ENCODE results near the gene CLGN. TPM values are rescaled to one million over a fixed set of nuclear protein-coding genes. Genes with fewer than 3 reads are reported as not detected.
"Not testable (repeated sequence)": the region's sequence is repeated elsewhere in the genome, so short reads cannot be mapped to it uniquely, and the experiment has no call there.

The CLGN gene, protein sequence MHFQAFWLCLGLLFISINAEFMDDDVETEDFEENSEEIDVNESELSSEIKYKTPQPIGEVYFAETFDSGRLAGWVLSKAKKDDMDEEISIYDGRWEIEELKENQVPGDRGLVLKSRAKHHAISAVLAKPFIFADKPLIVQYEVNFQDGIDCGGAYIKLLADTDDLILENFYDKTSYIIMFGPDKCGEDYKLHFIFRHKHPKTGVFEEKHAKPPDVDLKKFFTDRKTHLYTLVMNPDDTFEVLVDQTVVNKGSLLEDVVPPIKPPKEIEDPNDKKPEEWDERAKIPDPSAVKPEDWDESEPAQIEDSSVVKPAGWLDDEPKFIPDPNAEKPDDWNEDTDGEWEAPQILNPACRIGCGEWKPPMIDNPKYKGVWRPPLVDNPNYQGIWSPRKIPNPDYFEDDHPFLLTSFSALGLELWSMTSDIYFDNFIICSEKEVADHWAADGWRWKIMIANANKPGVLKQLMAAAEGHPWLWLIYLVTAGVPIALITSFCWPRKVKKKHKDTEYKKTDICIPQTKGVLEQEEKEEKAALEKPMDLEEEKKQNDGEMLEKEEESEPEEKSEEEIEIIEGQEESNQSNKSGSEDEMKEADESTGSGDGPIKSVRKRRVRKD
- 2.2 TPM for polyA plus RNA-seq (ENCODE audit: insufficient read length)

DNA sequence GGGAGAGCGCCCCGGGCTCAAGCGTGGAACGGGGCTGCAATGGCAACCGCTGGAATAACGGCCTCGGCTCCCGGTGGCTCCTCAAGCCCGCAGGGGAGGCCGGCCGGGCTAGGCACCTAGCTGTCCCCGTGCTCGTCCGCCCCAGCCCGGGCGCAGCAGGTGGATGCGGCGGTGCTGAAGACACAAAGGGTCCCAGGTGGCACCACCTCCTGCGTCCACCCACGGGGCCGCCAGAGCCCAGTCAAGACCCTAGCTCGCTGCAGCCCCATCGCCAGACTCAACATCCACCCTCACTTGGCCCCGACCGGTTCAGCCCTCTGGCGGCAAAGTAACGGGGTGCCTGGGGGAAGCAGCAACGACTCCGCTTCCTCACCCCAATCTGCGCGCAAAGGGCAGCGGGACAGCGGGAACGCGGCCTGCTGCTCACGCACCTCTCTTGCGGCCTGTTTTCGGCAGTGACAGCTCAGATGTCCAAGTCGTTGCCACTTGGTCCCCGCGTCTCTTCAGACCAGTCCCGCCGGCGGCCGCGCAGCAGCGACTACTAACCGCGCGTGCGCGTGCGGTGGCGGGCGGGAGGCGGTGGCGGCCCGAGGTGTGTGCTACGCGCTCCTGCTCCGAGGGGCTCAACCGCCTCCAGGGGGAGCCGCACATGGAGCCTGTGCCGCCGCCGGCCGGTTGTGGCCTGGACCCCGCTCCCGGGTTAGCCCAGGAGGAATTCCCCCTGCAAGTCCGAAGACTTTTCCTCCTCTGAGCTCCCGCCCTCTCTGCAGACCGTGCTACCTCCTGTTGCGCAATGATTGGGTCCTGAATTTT, at the start of gene CLGN:
CLGN (minus strand) TSS at position 543 of the 813 bp plus-strand sequence. CDS start 14,570 bp downstream, outside the sequence.
- peak; percentile 57 for DNase-seq

DNA sequence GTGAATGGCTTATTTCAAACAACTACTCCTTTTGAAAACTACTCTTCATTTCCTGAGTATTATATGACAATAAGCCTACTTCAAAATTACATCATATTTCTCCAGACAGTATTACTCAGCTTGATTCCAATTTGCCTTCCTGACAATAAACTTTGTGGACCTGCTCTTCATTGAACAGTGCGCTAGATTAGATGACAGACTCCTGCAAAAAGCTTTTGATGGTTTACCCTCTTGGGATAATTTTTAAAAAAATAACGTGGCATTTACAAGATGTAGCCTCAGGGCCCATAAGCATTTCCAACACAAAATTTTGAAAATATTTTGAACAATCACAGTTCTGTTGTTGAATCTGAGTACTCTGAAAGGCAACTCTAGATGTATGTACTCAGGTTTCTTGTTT, 44.7 kb upstream of the CLGN start:
- no peak for DNase-seq

DNA sequence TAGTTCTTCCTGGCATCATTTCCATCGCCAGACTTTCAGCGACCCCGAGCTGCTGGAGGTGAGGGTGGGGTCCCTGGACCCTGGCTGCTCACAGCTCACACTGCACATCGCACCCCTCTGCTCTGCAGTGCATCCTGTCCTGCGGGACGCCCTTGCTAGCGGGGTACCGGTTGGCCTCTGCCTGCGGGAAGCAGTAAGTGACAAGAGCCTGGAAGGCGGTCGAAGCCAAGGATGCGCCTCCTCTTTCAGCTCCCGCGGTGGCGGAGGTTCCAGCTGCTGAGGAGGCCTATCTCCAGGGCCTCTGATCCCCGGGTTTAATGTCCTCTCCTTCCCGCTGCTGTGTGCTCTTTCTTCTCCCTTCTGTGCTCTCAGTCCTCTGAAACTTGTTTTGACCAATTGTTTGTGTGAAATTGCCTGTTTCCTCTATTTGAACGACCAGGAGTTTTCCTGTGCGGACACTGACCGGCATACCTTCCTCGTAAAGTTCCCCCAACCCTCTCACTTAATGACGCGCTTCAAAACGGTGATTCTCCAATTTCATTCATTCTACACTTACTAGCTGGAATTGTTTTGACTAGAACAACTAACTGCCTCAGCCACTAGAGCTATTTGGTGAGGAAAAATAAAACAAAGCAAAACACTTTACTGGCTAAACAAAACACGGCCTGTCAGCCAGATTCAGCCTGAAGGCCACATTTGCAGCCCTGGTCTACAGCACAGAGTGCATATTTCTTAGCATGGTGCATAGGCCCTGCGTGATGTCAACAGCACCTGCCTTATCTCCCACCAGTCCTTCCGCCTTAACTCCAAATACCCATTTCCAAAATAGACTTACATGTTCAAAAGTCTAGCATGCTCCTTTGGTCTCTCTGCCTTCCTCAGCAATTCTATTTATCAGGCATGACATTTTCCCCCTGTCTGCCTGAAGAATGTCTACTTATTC, 42.6 kb upstream of the CLGN start:
- DNase-seq, result no peak

- DNase-seq, result no peak
Measured at GRCh38 chr4:140466146-140466545, 38.7 kb upstream of the CLGN start.

DNA sequence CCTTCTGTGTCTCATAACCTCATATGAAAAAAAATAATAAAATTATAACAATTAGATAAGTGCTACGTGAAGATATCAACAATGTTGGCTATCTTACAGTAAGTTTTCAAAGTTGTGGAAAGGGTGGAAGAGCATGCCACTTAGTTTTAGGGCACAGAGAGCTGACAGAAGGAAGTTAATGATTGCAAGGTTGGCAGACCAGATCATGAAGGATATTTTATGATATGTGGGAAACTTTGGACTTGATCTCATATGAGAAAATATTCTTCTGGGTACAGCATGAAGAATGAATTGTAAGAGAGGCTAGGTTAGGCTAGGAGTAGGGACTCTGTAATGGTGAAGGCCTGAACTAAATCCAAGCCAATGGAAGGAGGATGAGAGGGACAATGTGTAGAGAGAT, 36.2 kb upstream of the CLGN start:
- no peak for DNase-seq

- DNase-seq, result no peak
Measured at GRCh38 chr4:140463182-140463581, 35.7 kb upstream of the CLGN start.

DNA sequence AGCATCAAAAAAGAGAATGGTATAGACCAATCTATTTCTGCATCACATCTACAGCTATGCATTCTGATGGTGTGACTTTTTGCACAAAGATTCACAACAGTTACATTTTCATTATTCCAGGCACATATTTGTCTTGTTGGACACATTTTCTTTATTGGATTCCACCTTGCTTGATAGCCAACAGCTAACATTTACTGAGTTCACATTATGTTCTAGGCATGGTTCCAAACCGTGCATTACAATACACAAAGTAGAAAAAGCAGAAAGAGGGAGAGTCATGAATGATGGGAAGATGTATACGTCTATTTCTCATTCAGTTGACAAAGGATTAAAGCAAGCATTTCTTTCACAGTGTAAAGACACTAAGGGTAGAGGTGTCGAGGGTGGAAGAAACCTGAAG, 22.9 kb upstream of the CLGN start:
- no peak for DNase-seq

GRCh38 chr4:140448830-140449229, 21.4 kb upstream of the CLGN start:
- DNase-seq, result no peak

DNA sequence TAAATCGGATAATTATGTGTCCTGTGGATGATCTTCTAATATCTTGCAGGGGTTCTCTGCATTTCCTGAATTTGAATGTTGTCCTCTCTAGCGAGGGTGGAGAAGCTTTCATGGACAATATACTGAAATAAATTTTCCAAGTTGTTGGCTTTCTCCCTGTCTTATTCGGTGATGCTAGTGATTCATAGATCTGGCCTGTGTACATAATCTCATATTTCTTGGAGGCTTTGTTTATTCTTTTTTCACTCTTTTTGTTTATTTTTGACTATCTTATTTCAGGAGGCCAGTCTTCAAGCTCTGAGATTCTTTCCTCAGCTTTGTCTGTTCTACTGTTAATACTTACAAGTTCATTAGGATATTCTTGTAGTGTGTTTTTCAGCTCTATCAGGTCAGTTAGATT, 20.7 kb upstream of the CLGN start:
- no peak for DNase-seq

DNA sequence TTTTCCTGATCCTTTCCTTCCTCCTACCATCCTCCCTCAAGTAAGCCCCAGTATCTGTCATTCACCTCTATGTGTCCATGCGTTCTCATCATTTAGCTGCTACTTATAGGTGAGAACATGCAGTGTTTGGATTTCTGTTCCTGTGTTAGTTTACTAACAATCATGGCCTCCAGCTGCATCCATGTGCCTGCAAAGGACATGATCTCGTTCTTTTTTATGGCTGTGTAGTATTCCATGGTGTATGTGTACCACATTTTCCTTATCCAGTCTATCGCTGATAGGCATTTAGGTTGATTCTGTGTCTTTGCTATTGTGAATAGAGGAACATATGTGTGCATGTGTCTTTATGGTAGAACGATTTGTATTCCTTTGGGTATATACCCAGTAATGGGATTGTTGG, 16.9 kb upstream of the CLGN start:
- not testable (repeated sequence) for DNase-seq

GRCh38 chr4:140439644-140440142, 12.2 kb upstream of the CLGN start:
- DNase-seq, result no peak

GRCh38 chr4:140427919-140428471, 547 bp upstream of the CLGN start:
- no peak for DNase-seq

GRCh38 chr4:140426610-140427105, 790 bp downstream of the CLGN start:
- no peak for DNase-seq

- DNase-seq, result no peak
Measured at GRCh38 chr4:140423106-140423505, 4.3 kb downstream of the CLGN start.

DNA sequence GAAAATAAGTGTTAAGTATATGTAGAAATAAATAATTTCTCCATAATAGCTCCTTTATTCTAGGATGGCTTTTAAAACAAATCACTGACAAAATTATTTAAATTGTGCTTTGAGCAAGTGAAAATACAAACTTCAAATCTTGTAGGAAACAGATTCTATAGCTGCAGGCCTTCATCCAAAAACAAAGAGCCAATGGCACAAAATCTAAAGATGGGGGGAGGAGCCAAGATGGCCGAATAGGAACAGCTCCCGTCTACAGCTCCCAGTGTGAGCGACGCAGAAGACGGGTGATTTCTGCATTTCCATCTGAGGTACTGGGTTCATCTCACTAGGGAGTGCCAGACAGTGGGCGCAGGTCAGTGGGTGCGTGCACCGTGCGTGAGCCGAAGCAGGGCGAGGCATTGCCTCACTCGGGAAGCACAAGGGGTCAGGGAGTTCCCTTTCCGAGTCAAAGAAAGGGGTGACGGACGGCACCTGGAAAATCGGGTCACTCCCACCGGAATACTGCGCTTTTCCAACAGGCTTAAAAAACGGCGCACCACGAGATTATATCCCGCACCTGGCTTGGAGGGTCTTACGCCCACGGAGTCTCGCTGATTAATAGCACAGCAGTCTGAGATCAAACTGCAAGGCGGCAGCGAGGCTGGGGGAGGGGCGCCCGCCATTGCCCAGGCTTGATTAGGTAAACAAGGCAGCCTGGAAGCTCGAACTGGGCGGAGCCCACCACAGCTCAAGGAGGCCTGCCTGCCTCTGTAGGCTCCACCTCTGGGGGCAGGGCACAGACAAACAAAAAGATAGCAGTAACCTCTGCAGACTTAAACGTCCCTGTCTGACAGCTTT, 14.1 kb downstream of the CLGN start:
- DNase-seq, result not testable (repeated sequence)

DNA sequence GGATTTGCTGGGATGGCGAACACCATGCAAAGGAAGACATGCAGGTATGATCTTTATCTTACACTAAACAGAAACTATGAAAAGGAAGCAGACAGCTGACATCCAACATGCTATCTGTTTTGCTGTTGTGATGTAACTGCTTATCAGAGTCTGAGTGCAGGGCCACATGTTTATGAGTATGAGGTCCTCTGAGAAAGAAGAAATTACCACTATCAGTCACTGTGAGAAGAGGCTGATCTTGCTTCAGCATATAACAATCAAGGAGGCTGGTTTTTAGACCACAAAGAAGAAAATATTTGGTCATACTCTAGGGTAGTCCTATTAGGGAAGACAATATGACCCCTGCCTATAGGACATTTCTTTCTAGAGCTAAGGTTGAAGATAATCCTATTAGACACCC, 18.5 kb downstream of the CLGN start:
- DNase-seq, result no peak

GRCh38 chr4:140406292-140406691, 21.2 kb downstream of the CLGN start:
- no peak for DNase-seq

- no peak for DNase-seq
Measured at GRCh38 chr4:140400111-140400510, 27.3 kb downstream of the CLGN start.

- no peak for DNase-seq
Measured at GRCh38 chr4:140395668-140396067, 31.8 kb downstream of the CLGN start.

- DNase-seq, result no peak
Measured at GRCh38 chr4:140388015-140388414, 39.4 kb downstream of the CLGN start.
